ENCODE results near the gene CAPNS2. TPM values are rescaled to one million over a fixed set of nuclear protein-coding genes. Genes with fewer than 3 reads are reported as not detected.

The CAPNS2 gene
- total RNA-seq, 4 donors from 2014 or later: 0.58 to 3.1 (median 1.4) TPM

- Histone ChIP-seq H3K27me3 (no peaks in the 10 kb centered on the region), H3K9me3 (peaks cover 0 to 12% (median 0%) of the 10 kb centered on the region in 3 donors), H3K4me1 (peaks cover 8 to 32% (median 9%) of the 10 kb centered on the region in 3 donors), H3K27ac (no peak overlapping the region), H3K4me3 (no peak overlapping the region), H3K36me3 (no peaks in the 10 kb centered on the region)
- no peak for ATAC-seq
- TF ChIP-seq POLR2A (IDR thresholded peaks at IDR 0.05) (no peak), EP300 (IDR thresholded peaks at IDR 0.05) (no peak), POLR2AphosphoS5 (IDR thresholded peaks at IDR 0.05) (no peak), CTCF (IDR thresholded peaks at IDR 0.05) (no peak)
Observed at GRCh38 chr16:55557186-55557585, 9.3 kb upstream of the CAPNS2 start.

- ATAC-seq: no peak
- Histone ChIP-seq H3K27me3 (no peaks in the 10 kb centered on the region), H3K4me1 (peaks cover 8 to 32% (median 9%) of the 10 kb centered on the region in 3 donors), H3K27ac (peak overlapping the region in 3 of 4 donors; percentile 4 to 35 (median 8)), H3K36me3 (no peaks in the 10 kb centered on the region), H3K9me3 (peaks cover 0 to 2% (median 0%) of the 10 kb centered on the region in 3 donors), H3K4me3 (no peak overlapping the region)
- TF ChIP-seq POLR2A (IDR thresholded peaks at IDR 0.05) (no peak), POLR2AphosphoS5 (IDR thresholded peaks at IDR 0.05) (peak; percentile 49)
Observed at GRCh38 chr16:55559233-55559632, 7.3 kb upstream of the CAPNS2 start.

GRCh38 chr16:55559933-55560516 lies 6.5 kb upstream of the CAPNS2 start:
- peaks cover 8 to 32% (median 9%) of the 10 kb centered on the region in 3 donors for H3K4me1 ChIP-seq
- no peak overlapping the region for H3K27ac ChIP-seq
- no peak for TF ChIP-seq POLR2A (IDR thresholded peaks at IDR 0.05)
- TF ChIP-seq CTCF (IDR thresholded peaks at IDR 0.05): no peak
- TF ChIP-seq POLR2AphosphoS5 (IDR thresholded peaks at IDR 0.05): no peak
- no peak for TF ChIP-seq EP300 (IDR thresholded peaks at IDR 0.05)
- H3K36me3 ChIP-seq: no peaks in the 10 kb centered on the region
- ATAC-seq: no peak
- H3K9me3 ChIP-seq: no peaks in the 10 kb centered on the region
- no peak overlapping the region for H3K4me3 ChIP-seq
- 29 to 42% methylated on average over 1 of the region's 1 CpG for WGBS, 2 donors (ENCODE audit: low coverage in 1 of 2)
- H3K27me3 ChIP-seq: no peaks in the 10 kb centered on the region

- WGBS, 2 donors (ENCODE audit: low coverage in 1 of 2): 55 to 80% methylated on average over 2 of the region's 2 CpGs
- no peaks in the 10 kb centered on the region for H3K9me3 ChIP-seq
- H3K4me1 ChIP-seq: peaks cover 8 to 32% (median 9%) of the 10 kb centered on the region in 3 donors
- H3K36me3 ChIP-seq: no peaks in the 10 kb centered on the region
- H3K27ac ChIP-seq: no peak overlapping the region
- TF ChIP-seq POLR2A (IDR thresholded peaks at IDR 0.05): no peak
- TF ChIP-seq POLR2AphosphoS5 (IDR thresholded peaks at IDR 0.05): no peak
- TF ChIP-seq EP300 (IDR thresholded peaks at IDR 0.05): no peak
- TF ChIP-seq CTCF (IDR thresholded peaks at IDR 0.05): no peak
- no peak overlapping the region for H3K4me3 ChIP-seq
- no peak for ATAC-seq
- no peaks in the 10 kb centered on the region for H3K27me3 ChIP-seq
Observed at GRCh38 chr16:55561319-55561848, 5.1 kb upstream of the CAPNS2 start.

GRCh38 chr16:55562936-55563335 lies 3.5 kb upstream of the CAPNS2 start:
- 92% methylated on average over 1 of the region's 1 CpG; no CpG with 5 or more reads in 1 of the 2 donors for WGBS, 2 donors (ENCODE audit: low coverage in 1 of 2)
- no peaks in the 10 kb centered on the region for H3K27me3 ChIP-seq
- no peak for ATAC-seq
- no peak overlapping the region for H3K4me3 ChIP-seq
- TF ChIP-seq CTCF (IDR thresholded peaks at IDR 0.05) (no peak), POLR2A (IDR thresholded peaks at IDR 0.05) (no peak)
- H3K4me1 ChIP-seq: peaks cover 8 to 34% (median 9%) of the 10 kb centered on the region in 3 donors
- H3K36me3 ChIP-seq: no peaks in the 10 kb centered on the region
- H3K9me3 ChIP-seq: no peaks in the 10 kb centered on the region
- no peak overlapping the region for H3K27ac ChIP-seq

Measured in gastroesophageal sphincter (tissue), 4 donors.